ENCODE measurements around the gene NTHL1.

DNA sequence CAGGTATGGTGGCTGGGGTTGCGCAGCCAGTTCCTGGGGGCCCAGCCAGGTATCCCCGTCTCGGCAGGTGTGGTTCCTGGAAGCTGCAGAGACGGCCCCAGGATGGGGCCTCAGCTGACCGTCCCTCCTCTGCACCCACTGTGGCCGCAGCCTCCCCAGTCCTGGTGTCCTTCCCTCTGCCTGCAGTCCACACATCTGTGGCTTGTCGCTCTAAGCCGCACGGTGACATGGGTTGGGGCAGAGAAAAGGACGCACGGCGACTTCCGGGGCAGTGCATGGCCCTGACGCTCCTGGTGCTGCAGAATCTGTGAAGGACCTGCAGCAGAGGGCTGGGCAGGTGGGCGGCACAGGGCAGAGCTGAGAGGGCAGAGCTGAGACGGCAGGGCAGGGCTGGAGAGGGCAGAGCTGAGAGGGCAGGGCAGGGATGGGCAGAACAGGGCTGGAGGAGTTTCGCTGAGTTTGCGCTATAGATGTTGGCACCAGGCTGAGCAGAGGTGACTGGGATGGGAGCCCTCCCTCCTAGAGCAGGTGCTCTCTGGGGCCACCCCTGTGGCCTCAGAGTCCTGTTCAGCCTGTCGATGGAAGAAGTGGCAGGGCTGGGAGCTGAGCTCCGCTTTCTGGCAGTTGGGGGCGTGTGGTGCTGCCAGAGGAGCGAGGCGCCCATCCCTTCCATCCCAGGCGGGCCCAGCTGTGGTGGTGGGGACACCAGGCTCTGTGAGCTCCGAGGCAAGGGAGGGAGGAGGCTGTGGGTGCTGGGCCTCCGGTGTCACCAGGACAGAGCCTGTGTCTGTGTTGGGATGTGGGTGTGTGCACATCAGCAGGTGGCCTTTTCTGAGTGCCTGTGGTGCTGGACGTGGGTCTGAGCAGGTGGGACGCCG lies 23.2 kb upstream of the NTHL1 start:
- no peak for TF ChIP-seq POLR2A (IDR thresholded peaks at IDR 0.05; ENCODE audit: low read depth, low read length)
- TF ChIP-seq POLR2AphosphoS5 (IDR thresholded peaks at IDR 0.05; ENCODE audit: insufficient read depth, low read depth, low read length) = no peak
- no peak for TF ChIP-seq EZH2 (IDR thresholded peaks at IDR 0.05; ENCODE audit: borderline replicate concordance, low read depth, low read length, severe bottlenecking)
- TF ChIP-seq CTCF (IDR thresholded peaks at IDR 0.05; ENCODE audit: extremely low read depth in 1 of 2, insufficient read depth in 1 of 2, low read depth in 1 of 2, low read length in 2 of 2) = no peak
- TF ChIP-seq JUN (IDR thresholded peaks at IDR 0.05; ENCODE audit: borderline replicate concordance, insufficient read depth, insufficient read length, low read depth) = no peak
- TF ChIP-seq MAX (IDR thresholded peaks at IDR 0.05; ENCODE audit: insufficient read depth, insufficient read length) = no peak
- TF ChIP-seq GATA2 (IDR thresholded peaks at IDR 0.05; ENCODE audit: insufficient read depth, insufficient read length, low read depth, low read length) = no peak

Data from endothelial cell of umbilical vein (primary cell).